ENCODE data around the gene FFAR2. TPM values are rescaled to one million over a fixed set of nuclear protein-coding genes. Genes with fewer than 3 reads are reported as not detected.

The FFAR2 gene
- total RNA-seq, 1 donor from 2014 or later: not detected

DNA sequence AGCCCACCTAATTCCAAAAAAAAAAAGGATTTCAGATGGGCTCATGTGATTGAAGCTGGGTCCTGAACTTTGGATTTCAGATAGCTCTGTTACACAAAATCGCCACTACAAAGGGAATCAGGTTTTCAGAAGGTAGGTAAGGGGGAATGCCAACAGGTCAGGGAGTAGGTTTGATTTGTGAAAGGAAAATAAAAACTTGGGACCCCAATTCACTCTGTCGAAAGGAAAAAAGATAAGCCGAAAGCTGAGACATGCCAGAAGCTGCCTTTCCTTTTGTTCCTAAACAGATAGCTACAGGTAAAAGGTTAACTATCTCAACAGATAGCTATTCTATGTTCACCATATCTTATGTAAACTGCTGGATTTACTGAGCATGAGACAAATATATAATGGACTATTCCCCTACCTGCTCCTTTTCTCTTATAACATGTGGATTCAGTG lies 38.2 kb downstream of the FFAR2 start:
- no peak for DNase-seq (ENCODE audit: low read depth in 2 of 2)

DNA sequence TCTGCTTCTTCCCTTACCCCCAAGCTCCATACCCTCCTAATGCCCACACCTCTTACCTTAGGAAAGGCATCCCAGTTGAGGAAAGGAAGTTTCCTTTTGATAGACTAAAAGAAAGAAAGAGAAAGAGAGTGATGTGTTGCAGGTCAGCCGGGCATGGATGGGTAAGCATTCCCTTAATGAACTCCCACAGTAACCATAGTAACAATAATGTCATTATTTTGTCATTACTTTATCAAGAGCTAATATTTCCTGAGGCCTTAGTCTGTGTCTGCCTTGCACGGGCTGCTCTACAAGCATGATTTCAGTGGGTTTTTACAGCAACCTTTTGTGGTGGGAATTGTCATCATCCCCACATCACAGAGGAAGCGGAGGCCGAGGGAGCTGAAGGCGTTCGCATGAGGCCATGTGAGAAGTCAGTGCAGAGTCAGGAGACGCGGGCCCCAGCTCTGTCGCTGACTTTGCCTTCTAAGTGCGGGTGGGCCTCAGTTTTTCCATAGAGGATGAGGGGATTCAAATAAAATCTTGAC lies 39.7 kb downstream of the FFAR2 start:
- DNase-seq (ENCODE audit: low read depth in 2 of 2): no peak

DNA sequence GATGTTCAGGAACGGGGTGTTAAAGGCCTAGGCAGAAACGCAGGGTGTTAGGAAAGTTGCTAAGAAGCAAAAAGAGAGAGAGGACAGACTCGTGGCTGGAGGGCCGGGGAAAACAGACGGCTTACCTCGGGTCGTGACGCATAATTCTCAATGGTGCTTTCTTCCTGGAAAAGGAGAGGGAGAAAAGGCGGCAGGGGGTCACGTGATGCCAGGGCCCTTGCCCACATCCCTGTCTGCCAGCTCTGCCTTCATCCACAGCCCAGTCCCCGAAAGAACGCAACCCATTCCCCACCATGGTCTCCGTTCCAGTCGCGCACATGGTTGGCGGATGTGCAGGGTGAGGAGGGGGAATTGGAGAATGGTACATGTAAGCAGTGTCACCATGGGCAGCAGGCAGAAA lies 40.6 kb downstream of the FFAR2 start:
- DNase-seq (ENCODE audit: low read depth in 2 of 2): no peak

- no peak for DNase-seq (ENCODE audit: low read depth in 2 of 2)
Observed at GRCh38 chr19:35490364-35490763, 42.3 kb downstream of the FFAR2 start, which contains the start of gene KRTDAP. Gene KRTDAP, minus strand, starts transcription at chr19:35490464. Its CDS starts 22 bp downstream, at chr19:35490442.

DNA sequence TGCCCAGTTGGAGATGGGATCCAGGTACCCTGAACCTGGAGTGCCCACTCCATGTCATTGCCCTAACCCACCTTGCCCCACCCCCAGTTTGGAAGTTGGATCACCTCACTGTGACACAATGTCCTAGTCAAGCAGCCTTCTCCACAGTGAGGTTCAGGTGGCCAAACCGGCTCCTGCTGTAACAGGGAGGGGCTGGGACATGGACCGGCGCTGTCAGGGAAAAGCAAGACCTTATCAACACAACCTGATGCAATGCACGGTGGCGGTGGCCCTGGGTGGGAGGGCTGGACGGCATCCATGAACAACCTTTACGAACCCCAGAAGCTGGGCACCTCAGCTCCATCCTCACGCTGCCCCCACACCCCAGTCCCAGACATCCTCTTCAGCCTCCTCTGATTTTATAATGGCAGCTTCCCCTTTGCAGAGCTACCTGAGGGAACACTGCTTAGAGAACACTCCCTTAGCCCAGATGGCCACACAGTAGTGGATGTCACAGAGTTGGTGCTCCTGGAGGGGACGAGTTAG lies 43.8 kb downstream of the FFAR2 start:
- no peak for DNase-seq (ENCODE audit: low read depth in 2 of 2)

- DNase-seq (ENCODE audit: low read depth in 2 of 2): no peak
Observed at GRCh38 chr19:35493971-35494370, 45.9 kb downstream of the FFAR2 start.

DNA sequence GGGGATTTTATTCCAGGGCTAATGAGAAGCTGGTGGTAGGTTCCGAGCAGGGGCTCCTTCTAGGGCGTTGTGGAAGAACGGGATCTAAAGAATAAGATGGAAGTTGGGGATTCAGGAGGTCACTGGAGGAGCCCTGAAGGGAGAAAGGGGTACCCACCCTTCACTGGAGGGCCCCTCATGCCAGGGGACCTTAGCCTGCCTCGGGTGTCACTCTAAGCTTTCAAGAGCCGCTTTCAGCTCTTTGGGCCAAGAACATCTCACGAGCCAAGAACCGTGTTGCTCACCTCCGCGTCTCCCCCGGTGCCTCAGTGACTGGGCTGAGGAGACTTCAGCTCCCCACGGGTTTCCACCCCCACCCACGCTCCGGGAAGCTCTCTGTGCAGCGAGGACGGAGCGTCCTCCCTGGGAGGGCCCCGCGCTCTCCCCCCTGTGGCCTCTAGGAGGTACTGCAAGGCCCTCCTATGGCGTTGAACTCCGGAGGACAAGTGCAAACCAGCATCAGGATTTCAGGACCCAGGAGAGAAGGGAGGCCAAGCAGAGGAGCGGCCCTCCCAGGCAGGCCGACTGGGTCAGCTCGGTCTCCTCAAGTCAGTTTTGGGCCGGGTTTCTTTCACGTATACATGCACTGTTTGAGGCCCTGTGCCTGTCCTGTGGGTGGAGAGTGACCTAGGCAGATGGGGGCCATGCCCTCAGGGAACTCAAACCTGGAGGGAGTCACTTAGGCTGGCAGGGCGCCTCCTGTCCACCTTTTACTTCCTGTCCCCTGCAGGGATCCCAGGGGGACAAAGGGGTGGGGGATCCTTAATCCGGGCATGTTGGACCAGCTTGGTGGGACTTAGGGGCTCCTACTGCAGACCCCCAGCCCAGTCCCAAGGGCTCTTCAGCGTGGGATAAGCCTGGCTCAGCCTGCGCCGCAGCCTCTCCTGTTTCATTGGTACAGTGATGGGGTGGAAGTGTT lies 47.3 kb downstream of the FFAR2 start:
- DNase-seq (ENCODE audit: low read depth in 2 of 2): peak; percentile 25 to 56

DNA sequence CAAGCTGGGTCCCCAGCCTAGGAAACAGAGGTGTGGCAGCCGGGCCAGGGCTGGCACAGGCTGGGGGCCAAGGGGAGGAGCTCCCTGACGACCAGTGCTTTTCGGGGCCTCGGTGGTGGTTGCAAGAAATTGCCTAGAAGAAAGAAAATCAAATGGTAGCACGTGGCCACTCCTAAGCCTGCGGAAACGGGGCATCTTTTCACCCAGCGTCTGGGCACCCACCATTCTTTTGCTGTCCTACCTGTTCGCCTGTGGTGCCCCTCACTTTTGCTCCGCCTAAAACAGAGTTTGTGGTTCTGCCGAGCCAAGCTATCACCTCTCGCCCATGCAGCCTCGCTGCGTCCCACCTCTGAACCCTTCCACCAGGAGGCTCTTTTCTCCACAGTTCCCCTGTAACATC lies 49.3 kb downstream of the FFAR2 start:
- no peak for DNase-seq (ENCODE audit: low read depth in 2 of 2)

GRCh38 chr19:35498220-35498619 lies 50.2 kb downstream of the FFAR2 start:
- no peak for DNase-seq (ENCODE audit: low read depth in 2 of 2)

- no peak for DNase-seq (ENCODE audit: low read depth in 2 of 2)
Observed at GRCh38 chr19:35498984-35499527, 51.0 kb downstream of the FFAR2 start.

- DNase-seq (ENCODE audit: low read depth in 2 of 2): no peak
Observed at GRCh38 chr19:35500611-35501010, 52.6 kb downstream of the FFAR2 start.

Other genes with a start within 250 kb of the FFAR2 start
- not detected in 2 replicates for gene FAM187B, start 219.5 kb upstream of the FFAR2 start, total RNA-seq
- gene LSR, start 199.3 kb upstream of the FFAR2 start, total RNA-seq: 0.25 and 0.26 TPM in 2 replicates
- 32.6 and 51.1 TPM in 2 replicates for gene USF2, start 179.3 kb upstream of the FFAR2 start, total RNA-seq
- under 0.01 and 0.26 TPM in 2 replicates for gene HAMP, start 165.7 kb upstream of the FFAR2 start, total RNA-seq
- 0.63 TPM in 1 of 2 replicates, not detected in the other for gene MAG, start 156.1 kb upstream of the FFAR2 start, total RNA-seq
- 0.13 and 0.38 TPM in 2 replicates for gene CD22, start 119.1 kb upstream of the FFAR2 start, total RNA-seq
- not detected in 2 replicates for gene FFAR1, start 100.4 kb upstream of the FFAR2 start, total RNA-seq
- gene FFAR3, start 89.8 kb upstream of the FFAR2 start, total RNA-seq: not detected in 2 replicates
- gene GPR42, start 77.2 kb upstream of the FFAR2 start, total RNA-seq: not detected in 2 replicates
- gene KRTDAP, start 42.2 kb downstream of the FFAR2 start, total RNA-seq: not detected in 2 replicates
- not detected in 2 replicates for gene DMKN, start 65.4 kb downstream of the FFAR2 start, total RNA-seq
- not detected in 2 replicates for gene SBSN, start 80.1 kb downstream of the FFAR2 start, total RNA-seq
- not detected in 2 replicates for gene GAPDHS, start 85.2 kb downstream of the FFAR2 start, total RNA-seq
- 52.1 and 70.3 TPM in 2 replicates for gene TMEM147, start 97.4 kb downstream of the FFAR2 start, total RNA-seq
- not detected in 2 replicates for gene ATP4A, start 115.4 kb downstream of the FFAR2 start, total RNA-seq
- gene PMIS2, start 137.9 kb downstream of the FFAR2 start, total RNA-seq: not detected in 2 replicates
- 4.9 and 5.6 TPM in 2 replicates for gene HAUS5, start 164.5 kb downstream of the FFAR2 start, total RNA-seq
- 27.9 and 35.4 TPM in 2 replicates for gene RBM42, start 180.8 kb downstream of the FFAR2 start, total RNA-seq
- under 0.01 and 0.26 TPM in 2 replicates for gene ETV2, start 193.5 kb downstream of the FFAR2 start, total RNA-seq
- gene COX6B1, start 200.1 kb downstream of the FFAR2 start, total RNA-seq: 243 and 347 TPM in 2 replicates
- gene UPK1A, start 218.3 kb downstream of the FFAR2 start, total RNA-seq: not detected in 2 replicates